ENCODE results near the gene CUL7.
A peak's percentile ranks its signal among the peaks of the same experiment; 100 is the strongest.
"Not testable (repeated sequence)": the region's sequence is repeated elsewhere in the genome, so short reads cannot be mapped to it uniquely, and the experiment has no call there.

Gene CUL7

GRCh38 chr6:43053545-43054205 lies at the start of gene CUL7:
Gene CUL7 (minus strand): TSS chr6:43053851. CDS start chr6:43052788, 1,063 bp downstream.
- peak; percentile 84 for FAIRE-seq
- DNase-seq (ENCODE audit: insufficient read length, low spot score): peak; percentile 95

- FAIRE-seq (no peak), DNase-seq (ENCODE audit: insufficient read length, low spot score) (no peak)
Measured at GRCh38 chr6:43101497-43101896, 47.8 kb upstream of the CUL7 start.

- DNase-seq (ENCODE audit: insufficient read length, low spot score) (no peak), FAIRE-seq (no peak)
Measured at GRCh38 chr6:43097502-43097901, 43.9 kb upstream of the CUL7 start.

GRCh38 chr6:43097098-43097489 lies 43.4 kb upstream of the CUL7 start:
- FAIRE-seq: no peak

GRCh38 chr6:43096451-43097097 lies 42.9 kb upstream of the CUL7 start:
- DNase-seq (ENCODE audit: insufficient read length, low spot score) (no peak), FAIRE-seq (no peak)

More at GRCh38 chr6:43097098-43097489, 43.4 kb upstream of the CUL7 start:
- DNase-seq (ENCODE audit: insufficient read length, low spot score): no peak

- FAIRE-seq (no peak), DNase-seq (ENCODE audit: insufficient read length, low spot score) (no peak)
Measured at GRCh38 chr6:43095939-43096338, 42.3 kb upstream of the CUL7 start.

GRCh38 chr6:43093436-43094289 lies 40.0 kb upstream of the CUL7 start:
- no peak for DNase-seq (ENCODE audit: insufficient read length, low spot score)
- no peak for FAIRE-seq

GRCh38 chr6:43092635-43093034 lies 39.0 kb upstream of the CUL7 start:
- DNase-seq (ENCODE audit: insufficient read length, low spot score) (no peak), FAIRE-seq (no peak)

- DNase-seq (ENCODE audit: insufficient read length, low spot score): no peak
- FAIRE-seq: no peak
Measured at GRCh38 chr6:43091436-43091991, 37.9 kb upstream of the CUL7 start.

- no peak for DNase-seq (ENCODE audit: insufficient read length, low spot score)
- no peak for FAIRE-seq
Measured at GRCh38 chr6:43091020-43091419, 37.4 kb upstream of the CUL7 start.

- FAIRE-seq: no peak
- DNase-seq (ENCODE audit: insufficient read length, low spot score): no peak
Measured at GRCh38 chr6:43090559-43090956, 36.9 kb upstream of the CUL7 start.

- no peak for FAIRE-seq
- DNase-seq (ENCODE audit: insufficient read length, low spot score): no peak
Measured at GRCh38 chr6:43089874-43090558, 36.4 kb upstream of the CUL7 start.

- FAIRE-seq (no peak), DNase-seq (ENCODE audit: insufficient read length, low spot score) (no peak)
Measured at GRCh38 chr6:43089467-43089866, 35.8 kb upstream of the CUL7 start.

- DNase-seq (ENCODE audit: insufficient read length, low spot score) (no peak), FAIRE-seq (no peak)
Measured at GRCh38 chr6:43088654-43089056, 35.0 kb upstream of the CUL7 start.

GRCh38 chr6:43086022-43086658 lies 32.5 kb upstream of the CUL7 start:
- no peak for FAIRE-seq
- no peak for DNase-seq (ENCODE audit: insufficient read length, low spot score)

- no peak for DNase-seq (ENCODE audit: insufficient read length, low spot score)
Measured at GRCh38 chr6:43082806-43083655, 29.4 kb upstream of the CUL7 start.

GRCh38 chr6:43081922-43082321 lies 28.3 kb upstream of the CUL7 start:
- FAIRE-seq; DNase-seq (ENCODE audit: insufficient read length, low spot score): not testable (repeated sequence)

More at GRCh38 chr6:43082806-43083655, 29.4 kb upstream of the CUL7 start:
- FAIRE-seq: no peak

- DNase-seq (ENCODE audit: insufficient read length, low spot score) (no peak), FAIRE-seq (no peak)
Measured at GRCh38 chr6:43081043-43081442, 27.4 kb upstream of the CUL7 start.

- DNase-seq (ENCODE audit: insufficient read length, low spot score) (no peak), FAIRE-seq (no peak)
Measured at GRCh38 chr6:43078691-43079090, 25.0 kb upstream of the CUL7 start.
